ENCODE measurements around the gene USH2A.

USH2A gene

GRCh38 chr1:215887627-215888026 lies 535.6 kb downstream of the USH2A start:
- DNase-seq (ENCODE audit: insufficient read length, low spot score) (no peak), FAIRE-seq (no peak)

DNA sequence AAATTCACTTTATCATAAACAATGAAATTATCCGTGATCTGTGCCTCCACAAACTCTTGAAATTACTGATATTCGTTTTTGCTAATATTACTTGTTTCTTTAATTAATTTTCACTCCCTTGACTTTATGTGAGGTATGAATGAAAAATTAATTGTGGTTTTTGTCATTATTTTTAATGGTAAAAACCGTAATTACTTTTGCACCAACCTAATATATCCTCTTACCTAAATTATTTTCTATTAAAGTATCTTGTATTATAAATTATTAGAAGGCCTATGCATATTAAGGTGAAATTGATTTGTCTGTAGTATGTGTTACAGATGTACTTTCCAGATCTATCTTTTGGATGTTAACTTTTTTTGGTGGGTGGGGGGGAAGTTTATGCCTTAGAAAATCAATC lies 540.2 kb downstream of the USH2A start:
- no peak for DNase-seq (ENCODE audit: insufficient read length, low spot score)
- FAIRE-seq, result no peak

DNA sequence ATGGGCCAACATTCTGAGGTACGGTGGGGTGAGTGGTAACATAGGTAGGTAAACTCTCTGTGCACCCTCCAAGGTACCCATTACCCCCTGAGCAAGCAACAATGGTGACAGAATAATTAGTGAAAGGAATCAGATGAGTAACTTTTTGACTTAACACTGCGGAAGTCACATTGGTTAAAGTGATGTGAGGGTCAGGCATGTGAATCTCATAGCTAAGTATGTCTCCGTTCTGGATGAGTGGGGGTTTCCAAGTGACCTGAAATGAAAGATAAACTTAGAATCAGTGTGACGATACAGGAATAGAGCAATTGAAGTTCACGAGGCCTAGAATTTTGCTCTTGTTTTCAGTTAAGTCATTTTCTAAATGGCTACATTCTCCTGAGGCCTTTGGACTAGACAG lies 544.4 kb downstream of the USH2A start:
- FAIRE-seq (no peak), DNase-seq (ENCODE audit: insufficient read length, low spot score) (no peak)

DNA sequence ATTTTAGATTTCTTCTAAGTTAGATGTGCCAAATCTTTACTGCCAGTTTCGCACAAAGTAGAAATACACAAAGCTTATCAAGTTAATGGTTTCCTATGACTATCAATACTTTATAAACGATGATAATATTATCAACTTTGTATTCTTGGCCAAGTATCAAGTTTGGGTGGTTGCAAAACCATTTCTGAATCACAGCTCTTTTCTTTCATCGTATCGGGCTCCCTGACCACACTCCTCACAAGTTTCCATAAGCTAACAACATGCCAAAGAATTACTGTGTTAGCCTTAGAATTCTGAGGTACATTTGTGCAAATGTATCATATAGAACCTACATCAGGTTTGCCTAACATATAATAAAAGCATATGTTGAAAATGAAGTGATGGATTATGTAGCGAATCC lies 545.1 kb downstream of the USH2A start:
- DNase-seq (ENCODE audit: insufficient read length, low spot score), result no peak
- FAIRE-seq, result no peak

DNA sequence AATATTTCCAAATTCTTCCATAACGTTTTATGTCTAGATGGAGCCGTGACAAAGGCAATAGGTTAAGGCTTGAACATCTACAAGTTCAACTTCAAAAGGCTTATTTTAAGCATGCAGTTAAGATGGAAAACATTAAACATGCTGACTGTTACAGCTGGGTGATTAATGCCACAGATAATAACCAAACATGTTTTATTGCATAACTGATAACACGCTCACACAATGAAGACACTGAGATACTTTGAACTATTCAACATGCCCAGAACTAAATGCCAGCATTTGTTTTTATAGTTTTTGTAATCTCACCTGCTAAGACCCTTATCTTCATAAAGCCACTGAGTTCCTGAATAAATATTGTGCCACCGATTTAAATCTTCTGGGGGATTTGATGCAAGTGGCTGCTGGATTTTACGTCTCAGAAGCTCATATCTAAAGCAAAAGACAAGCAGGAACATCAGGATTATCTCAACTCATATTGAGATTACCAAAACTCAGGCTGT lies 545.7 kb downstream of the USH2A start:
- DNase-seq (ENCODE audit: insufficient read length, low spot score), result no peak
- no peak for FAIRE-seq

DNA sequence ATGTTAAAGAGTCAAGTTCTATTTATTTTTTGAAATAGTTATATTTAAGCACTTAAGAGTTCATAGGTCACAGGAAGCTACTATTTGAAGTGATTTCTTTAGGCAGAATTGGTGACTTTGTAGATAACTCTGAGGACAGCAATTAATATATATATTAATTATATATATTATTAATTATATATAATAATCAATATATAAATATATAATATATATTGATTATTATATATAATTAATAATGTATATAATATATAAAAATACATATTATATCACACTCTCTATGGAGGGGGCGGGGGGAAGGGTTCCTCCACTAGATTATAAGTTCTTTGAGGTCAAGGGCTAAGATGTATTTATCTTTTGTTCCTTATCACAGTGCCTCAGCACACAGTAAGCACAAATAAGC lies 547.5 kb downstream of the USH2A start:
- DNase-seq (ENCODE audit: insufficient read length, low spot score) (no peak), FAIRE-seq (no peak)

DNA sequence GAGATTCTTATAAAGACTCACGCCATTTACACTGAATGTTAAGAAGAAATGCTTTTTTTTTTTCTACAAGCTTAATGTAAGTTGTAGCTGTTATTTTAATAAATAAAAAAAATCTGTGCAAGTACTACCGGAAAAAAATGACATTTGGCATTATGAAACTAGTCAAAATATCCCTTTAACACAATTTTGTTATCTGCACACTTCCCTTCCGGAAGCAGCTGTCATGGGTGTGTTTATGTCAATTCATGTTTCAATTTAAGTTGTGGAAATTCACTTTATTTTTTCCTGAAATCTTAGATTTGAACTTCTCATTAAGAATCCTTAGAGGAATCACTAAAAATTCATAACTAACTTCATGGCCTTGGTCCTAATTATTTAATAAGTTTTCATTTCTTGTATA lies 548.0 kb downstream of the USH2A start:
- FAIRE-seq, result no peak
- DNase-seq (ENCODE audit: insufficient read length, low spot score), result no peak

DNA sequence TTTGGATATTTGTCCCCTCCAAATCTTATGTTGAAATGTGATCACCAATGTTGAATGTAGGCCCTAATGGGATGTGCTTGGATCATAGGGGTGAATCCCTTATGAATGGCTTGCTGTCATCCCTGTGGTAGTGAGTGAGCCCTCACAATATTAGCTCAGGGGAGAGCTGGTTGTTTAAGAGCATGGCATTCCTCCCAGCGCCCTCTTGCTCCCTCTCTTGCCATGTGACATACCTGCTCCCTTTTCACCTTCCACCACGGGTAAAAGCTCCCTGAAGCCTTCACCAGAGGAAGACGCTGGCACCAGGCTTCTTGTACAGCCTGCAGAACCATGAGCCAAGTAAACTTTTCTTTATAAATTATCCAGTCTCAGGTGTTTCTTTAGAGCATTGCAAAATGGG lies 550.6 kb downstream of the USH2A start:
- DNase-seq (ENCODE audit: insufficient read length, low spot score), result no peak
- no peak for FAIRE-seq

DNA sequence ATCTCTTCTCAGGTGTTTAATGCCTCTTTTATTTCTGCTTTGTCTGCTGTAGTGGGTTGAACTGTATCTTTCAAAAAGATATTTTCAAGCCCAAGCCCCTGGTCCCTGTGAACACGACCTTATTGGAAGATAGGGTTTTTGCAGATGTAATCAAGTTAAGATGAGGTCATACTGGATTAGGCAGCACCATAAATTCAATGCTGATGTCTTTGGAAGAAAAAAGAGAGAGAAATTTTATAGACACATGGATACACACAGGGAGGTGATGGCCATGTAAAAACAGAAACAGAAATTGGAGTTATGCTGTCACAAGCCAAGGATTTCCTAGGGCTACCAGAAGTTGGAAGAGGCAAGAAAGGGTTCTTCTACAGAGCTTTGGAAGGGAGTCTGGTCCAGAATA lies 554.7 kb downstream of the USH2A start:
- no peak for FAIRE-seq

GRCh38 chr1:215865060-215865459 lies 558.2 kb downstream of the USH2A start:
- no peak for DNase-seq (ENCODE audit: insufficient read length, low spot score)
- FAIRE-seq, result no peak

More for the DNA sequence above, 554.7 kb downstream of the USH2A start:
- no peak for DNase-seq (ENCODE audit: insufficient read length, low spot score)

- DNase-seq (ENCODE audit: insufficient read length, low spot score), result no peak
- no peak for FAIRE-seq
Measured at GRCh38 chr1:215863796-215864195, 559.5 kb downstream of the USH2A start.

DNA sequence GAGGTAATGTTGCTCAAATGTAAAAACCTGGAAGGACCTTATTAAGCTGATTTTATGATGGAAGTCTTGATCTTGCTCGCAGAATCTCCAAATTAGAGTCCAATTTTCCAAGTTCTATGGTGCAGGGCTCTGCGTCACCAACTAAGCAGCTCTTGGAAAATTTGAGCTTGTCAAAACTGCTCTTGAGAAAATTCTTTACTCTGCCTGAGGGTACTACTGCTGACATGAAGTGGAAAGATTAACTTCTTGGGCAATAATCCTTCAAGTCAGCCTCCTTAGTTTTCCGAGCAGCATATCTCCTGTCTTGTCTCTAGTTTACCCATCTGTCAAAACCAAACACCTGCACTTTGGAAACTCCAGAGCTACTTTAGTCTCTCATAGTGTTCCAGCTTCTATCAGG lies 562.4 kb downstream of the USH2A start:
- DNase-seq (ENCODE audit: insufficient read length, low spot score), result no peak
- FAIRE-seq, result no peak

GRCh38 chr1:215857317-215857716 lies 565.9 kb downstream of the USH2A start:
- FAIRE-seq, result no peak
- no peak for DNase-seq (ENCODE audit: insufficient read length, low spot score)

- FAIRE-seq (no peak), DNase-seq (ENCODE audit: insufficient read length, low spot score) (no peak)
Measured at GRCh38 chr1:215845234-215845891, 577.9 kb downstream of the USH2A start.

- FAIRE-seq (no peak), DNase-seq (ENCODE audit: insufficient read length, low spot score) (no peak)
Measured at GRCh38 chr1:215844777-215845176, 578.5 kb downstream of the USH2A start.

DNA sequence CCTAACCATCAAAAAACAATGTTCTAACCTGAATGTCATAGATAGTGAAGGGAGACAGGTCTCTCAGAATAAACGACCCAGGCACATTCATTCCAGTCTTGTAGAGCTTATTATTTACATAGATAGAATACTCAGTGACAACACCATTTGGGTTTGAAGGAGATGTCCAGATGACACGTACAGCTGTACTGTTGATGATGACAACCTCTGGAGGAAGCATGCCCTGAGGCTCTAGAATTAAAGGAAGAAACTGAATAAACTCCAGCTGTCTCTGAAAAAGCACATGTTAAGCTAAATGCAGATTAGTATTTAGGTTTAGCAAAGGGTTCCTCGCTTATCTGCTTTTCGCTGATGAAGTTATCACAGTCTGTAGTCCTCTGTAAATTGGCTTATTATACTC lies 579.0 kb downstream of the USH2A start:
- no peak for DNase-seq (ENCODE audit: insufficient read length, low spot score)
- no peak for FAIRE-seq

DNA sequence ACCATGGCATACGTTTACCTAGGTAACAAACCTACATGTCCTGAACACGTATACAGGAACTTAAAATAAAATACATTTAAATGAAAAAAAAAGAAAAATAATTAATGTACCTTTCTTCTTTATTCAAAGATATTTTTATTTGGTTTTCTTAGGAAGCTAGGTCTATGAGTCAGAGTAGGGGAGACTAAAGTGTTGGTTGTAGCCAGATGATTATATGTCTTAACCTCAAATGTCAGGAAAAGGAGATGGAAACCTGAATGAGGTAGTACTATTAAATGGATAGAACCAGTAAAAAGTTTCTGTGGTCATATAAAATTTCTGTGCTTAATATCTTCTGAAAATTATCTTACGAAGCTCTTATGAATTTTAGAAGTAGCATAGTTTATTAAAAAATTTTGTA lies 580.3 kb downstream of the USH2A start:
- no peak for FAIRE-seq
- no peak for DNase-seq (ENCODE audit: insufficient read length, low spot score)

- DNase-seq (ENCODE audit: insufficient read length, low spot score), result no peak
Measured at GRCh38 chr1:215835951-215836350, 587.3 kb downstream of the USH2A start.

DNA sequence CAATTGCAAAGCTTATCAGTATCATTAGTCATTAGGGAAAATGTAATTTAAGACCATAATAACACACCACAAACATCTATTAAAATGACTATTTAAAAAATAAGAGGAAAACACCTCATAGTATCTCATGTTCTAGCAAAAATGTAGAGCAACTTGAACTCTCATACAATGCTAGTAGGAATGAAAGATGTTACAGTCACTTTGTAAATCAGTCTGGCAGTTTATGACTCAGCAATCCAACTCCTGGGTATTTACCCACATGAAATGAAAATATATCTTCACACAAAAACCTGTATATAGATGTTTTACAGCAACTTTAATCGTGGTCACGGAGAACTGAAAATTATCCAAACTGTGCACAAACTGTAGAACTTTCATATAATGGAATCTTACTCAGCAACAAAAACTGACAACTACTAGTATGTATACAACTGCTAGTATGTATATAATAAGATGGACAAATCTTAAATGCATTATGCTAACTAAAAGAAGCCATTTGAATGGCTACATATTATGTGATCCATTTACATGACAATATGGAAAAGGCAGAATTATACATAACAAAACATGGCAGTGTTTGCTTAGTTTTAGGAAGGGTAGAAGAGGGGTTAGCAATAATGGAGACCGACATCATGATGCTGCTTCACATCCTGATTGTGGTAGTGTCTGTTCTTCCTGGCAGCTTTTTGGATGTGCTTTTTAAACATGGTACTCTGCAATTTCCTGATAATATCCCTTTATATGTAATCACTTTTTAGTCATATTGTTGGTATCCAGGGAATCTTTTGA lies 589.1 kb downstream of the USH2A start:
- FAIRE-seq (no peak), DNase-seq (ENCODE audit: insufficient read length, low spot score) (no peak)

More at GRCh38 chr1:215835951-215836350, 587.3 kb downstream of the USH2A start:
- FAIRE-seq, result no peak

DNA sequence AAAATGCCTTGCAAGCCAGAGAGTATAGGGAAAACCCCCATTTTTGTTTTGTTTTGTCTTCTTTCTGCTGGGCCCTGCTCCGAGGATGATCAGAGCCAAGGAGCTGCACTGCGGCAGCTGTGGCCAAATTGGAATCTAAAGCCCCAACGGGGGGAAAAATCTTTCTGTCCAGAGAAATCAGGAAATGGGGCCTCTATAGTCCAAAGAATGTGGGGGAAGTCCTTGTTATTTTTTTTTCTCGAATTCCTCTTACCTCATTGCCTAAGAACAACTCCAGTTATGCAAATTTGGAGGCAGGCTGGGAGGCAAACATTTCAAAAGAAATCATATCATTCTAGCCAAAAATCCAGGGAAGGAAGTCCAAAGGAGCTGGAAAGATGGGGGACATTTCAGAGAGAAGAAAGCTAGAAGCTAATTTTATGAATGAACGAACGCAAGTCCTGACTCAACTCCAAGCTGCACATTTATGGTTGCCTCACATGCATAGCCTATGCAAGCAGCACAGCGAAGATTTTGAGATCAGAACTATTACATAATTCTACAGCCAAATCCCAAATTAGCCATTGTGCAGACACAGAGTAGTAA lies 592.9 kb downstream of the USH2A start:
- no peak for FAIRE-seq
- no peak for DNase-seq (ENCODE audit: insufficient read length, low spot score)

GRCh38 chr1:215825056-215825455 lies 598.2 kb downstream of the USH2A start:
- DNase-seq (ENCODE audit: insufficient read length, low spot score), result no peak
- no peak for FAIRE-seq

DNA sequence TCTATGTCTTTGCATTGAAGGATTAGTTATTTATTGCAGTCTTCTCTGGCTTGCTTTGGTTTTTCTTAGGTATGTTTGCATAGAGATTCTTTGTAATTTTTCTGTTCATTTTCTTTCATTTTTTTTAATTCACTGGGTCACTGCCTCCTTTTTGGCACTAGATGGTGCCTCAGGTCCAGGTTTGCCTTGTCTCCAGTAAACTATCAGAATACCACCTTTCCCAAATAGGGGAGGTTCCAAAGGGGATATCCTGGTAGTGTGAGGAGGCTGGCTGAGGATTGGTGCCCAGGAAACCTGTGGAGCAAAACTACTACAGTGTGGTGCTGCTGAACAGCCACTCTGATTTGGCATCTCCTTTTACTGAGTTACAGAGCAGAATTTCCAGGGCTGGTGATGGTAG lies 599.0 kb downstream of the USH2A start:
- no peak for FAIRE-seq
- no peak for DNase-seq (ENCODE audit: insufficient read length, low spot score)

Data from GM19239 (cell line).